Measurements from ENCODE around the gene UCKL1.
"Not testable (repeated sequence)": the region's sequence is repeated elsewhere in the genome, so short reads cannot be mapped to it uniquely, and the experiment has no call there.

The UCKL1 gene

DNA sequence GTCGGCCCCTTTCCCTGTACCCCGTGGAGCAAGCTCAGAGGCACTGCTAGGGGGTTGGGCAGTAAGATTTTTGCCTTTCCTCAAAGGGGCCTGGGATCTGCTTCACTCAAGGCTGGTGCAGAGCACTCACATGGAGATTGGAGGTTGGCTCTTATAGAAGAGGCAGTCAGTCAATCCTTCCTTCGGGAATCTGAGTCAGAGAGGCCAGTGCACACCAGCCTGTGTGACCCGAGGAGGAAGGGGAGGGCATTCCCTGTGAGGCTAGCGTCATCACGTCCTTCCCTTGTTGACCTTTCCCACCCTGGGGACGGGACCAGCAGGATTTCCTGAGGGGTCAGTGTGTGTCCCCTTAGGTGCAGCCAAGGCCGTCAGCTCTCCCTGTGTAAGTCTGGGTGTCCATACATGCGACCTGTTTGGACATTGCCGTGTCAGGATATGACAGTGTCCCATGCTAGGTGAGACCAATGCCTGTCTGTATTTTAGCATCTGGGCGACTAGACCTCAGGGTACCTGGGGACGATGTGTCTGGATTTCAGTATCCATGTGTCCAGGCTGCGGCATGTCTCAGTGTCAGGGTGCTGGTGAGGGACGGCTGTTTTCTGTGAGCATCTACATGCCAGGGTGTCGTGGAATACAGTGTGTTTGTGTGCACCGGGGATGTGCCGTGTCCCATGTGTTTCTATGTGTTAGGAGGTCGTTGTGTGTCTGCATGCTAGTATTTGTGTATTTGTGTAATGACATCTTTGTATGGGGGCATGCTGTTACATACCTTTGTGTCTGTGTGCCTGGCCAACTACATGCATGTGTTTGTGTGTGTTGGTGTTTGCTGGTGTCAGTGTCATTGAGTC is 16.3 kb upstream of the UCKL1 start:
- DNase-seq (ENCODE audit: low read depth, low spot score), result no peak
- in situ Hi-C loops (cut with HindIII; ENCODE audit: low sequenced_read_pairs), result no loop called here
- TF ChIP-seq, protein P1, sequence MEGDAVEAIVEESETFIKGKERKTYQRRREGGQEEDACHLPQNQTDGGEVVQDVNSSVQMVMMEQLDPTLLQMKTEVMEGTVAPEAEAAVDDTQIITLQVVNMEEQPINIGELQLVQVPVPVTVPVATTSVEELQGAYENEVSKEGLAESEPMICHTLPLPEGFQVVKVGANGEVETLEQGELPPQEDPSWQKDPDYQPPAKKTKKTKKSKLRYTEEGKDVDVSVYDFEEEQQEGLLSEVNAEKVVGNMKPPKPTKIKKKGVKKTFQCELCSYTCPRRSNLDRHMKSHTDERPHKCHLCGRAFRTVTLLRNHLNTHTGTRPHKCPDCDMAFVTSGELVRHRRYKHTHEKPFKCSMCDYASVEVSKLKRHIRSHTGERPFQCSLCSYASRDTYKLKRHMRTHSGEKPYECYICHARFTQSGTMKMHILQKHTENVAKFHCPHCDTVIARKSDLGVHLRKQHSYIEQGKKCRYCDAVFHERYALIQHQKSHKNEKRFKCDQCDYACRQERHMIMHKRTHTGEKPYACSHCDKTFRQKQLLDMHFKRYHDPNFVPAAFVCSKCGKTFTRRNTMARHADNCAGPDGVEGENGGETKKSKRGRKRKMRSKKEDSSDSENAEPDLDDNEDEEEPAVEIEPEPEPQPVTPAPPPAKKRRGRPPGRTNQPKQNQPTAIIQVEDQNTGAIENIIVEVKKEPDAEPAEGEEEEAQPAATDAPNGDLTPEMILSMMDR (IDR thresholded peaks at IDR 0.05; ENCODE audit: low read depth, low read length), result no peak
- H3K4me3 ChIP-seq (ENCODE audit: low read depth, low read length), result no peak overlapping the region

DNA sequence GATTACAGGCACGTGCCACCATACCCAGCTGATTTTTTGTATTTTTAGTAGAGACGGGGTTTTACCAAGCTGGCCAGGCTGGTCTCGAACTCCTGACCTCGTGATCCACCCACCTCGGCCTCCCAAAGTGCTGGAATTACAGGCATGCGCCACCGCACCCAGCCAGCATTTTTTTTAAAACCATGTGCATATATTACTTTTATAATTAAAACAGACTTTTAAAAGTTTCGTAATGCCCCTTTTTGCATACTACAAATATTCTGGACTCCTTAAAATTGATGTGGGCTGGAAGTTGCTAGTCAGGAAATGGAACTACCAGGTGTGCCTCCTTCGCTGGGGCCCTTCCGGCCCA is 15.7 kb upstream of the UCKL1 start:
- in situ Hi-C loops (cut with HindIII; ENCODE audit: low sequenced_read_pairs); DNase-seq (ENCODE audit: low read depth, low spot score); H3K4me3 ChIP-seq (ENCODE audit: low read depth, low read length): not testable (repeated sequence)

DNA sequence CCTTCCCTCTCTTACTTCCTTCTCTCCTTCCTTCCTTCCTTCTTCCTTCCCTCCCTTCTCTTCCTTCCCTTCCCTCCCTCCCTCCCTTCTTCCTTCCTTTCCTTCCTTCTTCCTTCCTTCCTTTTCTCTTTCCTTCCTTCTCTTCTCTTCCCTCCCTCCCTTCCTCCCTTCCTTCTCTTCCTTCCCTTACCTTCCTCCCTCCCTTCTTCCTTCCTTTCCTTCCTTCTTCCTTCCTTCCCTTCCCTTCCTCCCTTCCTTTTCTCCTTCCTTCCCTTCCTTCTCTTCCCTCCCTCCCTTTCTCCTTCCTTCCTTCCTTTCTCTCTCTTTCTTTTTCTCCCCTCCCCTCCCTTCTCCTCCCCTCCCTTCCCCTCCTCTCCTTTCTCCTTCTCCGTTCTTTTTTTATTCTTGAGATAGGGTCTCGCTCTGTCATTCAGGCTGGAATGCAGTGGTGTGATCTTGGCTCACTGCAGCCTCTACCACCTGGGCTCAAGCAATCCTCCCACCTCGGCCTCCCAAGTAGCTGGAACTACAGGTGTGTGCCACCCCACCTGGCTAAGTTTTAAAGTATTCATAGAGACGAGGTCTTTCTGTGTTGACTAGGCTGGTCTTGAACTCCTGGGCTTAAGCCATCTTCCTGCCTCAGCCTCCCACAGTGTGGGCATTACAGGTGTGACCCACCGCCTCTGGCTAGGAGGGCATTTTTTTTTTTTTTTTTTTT is 14.7 kb upstream of the UCKL1 start:
- TF ChIP-seq, protein P1 (IDR thresholded peaks at IDR 0.05; ENCODE audit: low read depth, low read length), result no peak

DNA sequence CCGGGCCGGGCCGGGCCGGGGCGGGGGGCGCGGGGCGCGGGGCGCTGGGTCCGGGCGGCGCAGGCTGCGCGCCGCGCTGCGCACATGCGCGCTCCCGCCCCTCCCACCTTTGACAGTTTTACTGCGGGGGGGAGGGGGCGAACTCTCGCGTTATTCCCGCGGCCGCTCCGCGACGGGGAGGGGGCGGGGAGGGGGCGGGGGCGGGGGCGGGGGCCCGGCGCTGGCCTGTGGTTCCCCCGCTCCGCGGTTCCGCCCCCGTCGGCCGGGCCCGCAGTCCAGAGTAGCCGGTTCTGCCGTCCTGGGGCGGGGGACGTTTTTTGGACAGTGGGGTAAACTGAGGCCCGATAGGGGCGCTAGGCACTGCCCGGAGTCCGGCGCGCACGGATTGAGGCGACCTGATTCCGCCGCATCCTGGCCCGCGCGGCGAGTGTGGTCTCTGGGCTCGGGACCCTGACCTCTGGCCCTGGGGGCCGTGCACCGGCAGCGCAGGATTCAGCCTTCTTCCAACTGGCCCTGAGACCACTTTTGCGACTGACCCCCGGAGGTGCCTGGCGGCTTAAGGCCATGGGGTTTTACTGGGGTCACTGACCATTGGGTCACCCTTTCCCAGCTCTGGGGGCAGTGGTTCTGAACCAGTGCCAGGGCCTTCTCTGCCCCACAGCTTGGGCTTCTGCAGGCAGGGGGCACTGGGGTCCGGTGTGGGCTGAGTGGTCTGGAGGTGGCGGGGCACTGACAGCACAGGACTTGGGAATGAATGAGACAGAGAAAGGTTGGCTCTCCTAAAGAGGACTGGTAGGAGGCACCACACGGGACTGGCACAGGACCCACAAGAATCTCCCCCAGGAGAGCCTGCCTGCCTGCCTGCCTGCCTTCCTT is 13.9 kb upstream of the UCKL1 start, which contains the start of gene ZNF512B:
Gene ZNF512B (minus strand): TSS at position 93 of the 876 bp plus-strand sequence. CDS start 1,980 bp downstream, outside the sequence.
- peak within 1 kb of the TSS; percentile 58 for H3K4me3 ChIP-seq (ENCODE audit: low read depth, low read length)
- in situ Hi-C loops (cut with HindIII; ENCODE audit: low sequenced_read_pairs), result no loop called here
- peak; percentile 35 for DNase-seq (ENCODE audit: low read depth, low spot score)
- TF ChIP-seq, protein P1 (IDR thresholded peaks at IDR 0.05; ENCODE audit: low read depth, low read length), result no peak

More for the DNA sequence above, 14.7 kb upstream of the UCKL1 start:
- in situ Hi-C loops (cut with HindIII; ENCODE audit: low sequenced_read_pairs), result no loop called here
- no peak overlapping the region for H3K4me3 ChIP-seq (ENCODE audit: low read depth, low read length)
- DNase-seq (ENCODE audit: low read depth, low spot score), result no peak

DNA sequence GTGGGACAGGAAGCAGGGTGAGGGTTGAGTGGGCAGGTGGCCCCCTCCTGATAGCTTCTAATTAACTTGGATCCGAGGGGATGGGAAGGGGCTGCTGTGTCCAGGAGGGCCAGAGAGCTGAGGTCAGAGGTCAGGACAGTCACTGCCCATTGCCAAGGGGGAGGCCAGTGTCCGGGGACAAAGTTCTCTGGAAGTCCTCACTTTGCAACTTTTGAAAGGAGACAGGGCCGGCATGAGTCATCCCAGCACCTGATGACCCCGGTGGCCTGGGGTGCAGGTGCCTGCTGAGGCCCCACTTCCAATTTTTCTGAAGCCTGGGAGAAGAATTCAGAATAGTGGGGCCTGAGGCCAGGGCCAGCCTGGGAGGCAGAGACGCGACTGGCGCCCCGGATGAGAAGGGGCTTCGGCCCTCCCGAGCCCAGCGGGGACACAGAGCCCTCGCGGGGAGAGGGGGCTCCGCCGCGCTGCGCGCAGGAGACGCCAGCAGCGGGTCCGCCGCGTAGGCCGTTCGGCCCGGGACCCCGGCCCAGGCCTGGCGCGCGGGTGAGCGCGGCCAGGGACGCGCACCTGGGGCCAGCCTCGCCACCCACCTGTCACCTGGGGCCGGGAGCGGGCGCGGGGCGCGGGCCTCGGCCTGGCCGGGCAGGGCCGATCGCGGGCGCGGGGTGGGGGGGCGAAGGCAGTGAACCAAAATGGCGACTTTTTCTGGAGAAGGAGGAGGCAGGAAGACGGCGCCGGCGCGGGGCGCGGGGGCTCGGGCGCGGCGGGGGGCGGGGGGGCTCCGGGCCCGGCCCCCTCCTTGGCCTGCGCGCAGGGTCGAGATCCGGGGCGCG is 12.9 kb upstream of the UCKL1 start:
- peak overlapping the region; percentile 58 for H3K4me3 ChIP-seq (ENCODE audit: low read depth, low read length)
- TF ChIP-seq, protein P1 (IDR thresholded peaks at IDR 0.05; ENCODE audit: low read depth, low read length), result no peak
- DNase-seq (ENCODE audit: low read depth, low spot score), result no peak
- in situ Hi-C loops (cut with HindIII; ENCODE audit: low sequenced_read_pairs), result no loop called here

DNA sequence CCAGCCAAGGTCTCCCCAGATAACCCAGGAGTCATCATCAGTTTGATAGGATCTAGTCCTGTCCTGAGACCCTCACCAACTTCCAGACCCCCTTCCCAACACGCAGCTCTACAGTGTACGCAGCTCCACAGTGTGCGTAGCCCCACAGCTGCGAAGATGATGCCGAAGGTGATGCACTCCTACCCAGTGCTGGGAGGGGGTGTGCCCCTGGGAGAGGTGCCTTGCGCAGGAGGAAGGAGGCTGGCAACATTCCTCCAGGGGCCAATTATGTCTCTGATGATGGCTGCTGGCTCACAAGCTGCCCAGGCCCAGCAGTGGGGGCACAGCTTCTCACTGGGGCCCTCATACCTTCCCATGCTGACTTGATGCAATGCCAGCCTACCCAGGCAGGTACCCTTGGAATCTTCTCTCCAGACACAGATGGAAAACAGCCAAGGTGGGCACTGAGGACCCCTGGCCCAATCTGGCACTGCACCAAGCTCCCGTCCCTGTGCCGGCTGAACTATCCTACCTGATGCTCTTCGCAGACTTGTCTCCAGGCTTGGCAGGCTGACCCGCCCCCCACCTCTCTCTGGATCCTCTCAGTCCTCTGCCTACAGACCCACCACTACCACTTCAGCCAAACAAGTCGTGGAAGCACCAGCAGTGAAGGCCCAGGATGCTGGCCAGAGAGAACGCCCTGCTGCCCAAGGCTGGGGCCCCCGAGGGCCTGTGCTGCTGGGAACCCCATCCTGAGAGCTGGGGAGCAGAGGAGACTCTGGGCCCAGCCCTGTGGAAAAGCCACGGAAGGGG is 12.1 kb upstream of the UCKL1 start:
- H3K4me3 ChIP-seq (ENCODE audit: low read depth, low read length), result peak overlapping the region; percentile 58
- TF ChIP-seq, protein P1 (IDR thresholded peaks at IDR 0.05; ENCODE audit: low read depth, low read length), result no peak
- in situ Hi-C loops (cut with HindIII; ENCODE audit: low sequenced_read_pairs), result no loop called here
- no peak for DNase-seq (ENCODE audit: low read depth, low spot score)
